ENCODE measurements around the gene WIPI1.
A peak's percentile ranks its signal among the peaks of the same experiment; 100 is the strongest.

GRCh38 chr17:68398691-68399637 is 58.3 kb downstream of the WIPI1 start:
- no peak for TF ChIP-seq POLR2A (IDR thresholded peaks at IDR 0.05)
- TF ChIP-seq CTCF (IDR thresholded peaks at IDR 0.05), result peak; percentile 30 to 43
- no peak for TF ChIP-seq POLR2AphosphoS5 (IDR thresholded peaks at IDR 0.05)

All from suprapubic skin (tissue), 4 donors.